ENCODE data around the gene TSPAN10. TPM values are rescaled to one million over a fixed set of nuclear protein-coding genes. Genes with fewer than 3 reads are reported as not detected.

Gene TSPAN10
- total and polyA plus RNA-seq, 9 of the 15 experiments (the other 6 are each of a cell fraction or from before 2014, with no cell fraction given), result 0.05 to 0.31 (median 0.13) TPM; not detected in 1

GRCh38 chr17:81696218-81696941, 59.4 kb downstream of the TSPAN10 start:
- ATAC-seq (no peak), DNase-seq (ENCODE audit: extremely low read depth in 1 of 4, low spot score in 3 of 4) (no peak), FAIRE-seq (no peak)
- H3K4me2 ChIP-seq (ENCODE audit: insufficient read depth, low read length), result no peak overlapping the region
- no peak overlapping the region for H2AFZ ChIP-seq (ENCODE audit: low read depth, low read length)
- H3K36me3 ChIP-seq (ENCODE audit: control insufficient read depth, insufficient read depth, low read length), result peaks cover 96% of the 10 kb centered on the region
- 98% methylated on average over 31 of the region's 40 CpGs for WGBS (ENCODE audit: insufficient coverage, low coverage, missing lambda C conversion rate)
- in situ Hi-C loops (cut with MboI) (no loop called here), intact Hi-C loops (cut with micrococcal nuclease) (no loop called here)
- H3K27ac ChIP-seq (ENCODE audit: extremely low read depth, low read depth, low read length), result no peak overlapping the region
- CTCF ChIA-PET (ENCODE audit: low intra/inter-chr PET ratio), result no interaction called here
- H3K9me1 ChIP-seq (ENCODE audit: control insufficient read depth, insufficient read depth, low read length), result no peaks in the 10 kb centered on the region
- peaks cover 12% of the 10 kb centered on the region for H3K79me2 ChIP-seq (ENCODE audit: control insufficient read depth, insufficient read depth, low read length)
- no peaks in the 10 kb centered on the region for H3K9me3 ChIP-seq (replicated peaks; ENCODE audit: control insufficient read depth, insufficient read depth, low read depth, low read length)
- TF ChIP-seq MED1 (CRISPR knock-in tag; IDR thresholded peaks at IDR 0.05; ENCODE audit: borderline replicate concordance) (no peak), HNRNPL (IDR thresholded peaks at IDR 0.05; ENCODE audit: low read depth, low read length) (peak; percentile 78; the same call in 1 of the 2 replicates), RBFOX2 (IDR thresholded peaks at IDR 0.05; ENCODE audit: low read depth, low read length) (peak; percentile 57), POLR2G (IDR thresholded peaks at IDR 0.05; ENCODE audit: low read depth, low read length) (peak; percentile 70), FOXK1 (CRISPR knock-in tag; IDR thresholded peaks at IDR 0.05; ENCODE audit: borderline replicate concordance) (no peak), AFF1 (IDR thresholded peaks at IDR 0.05; ENCODE audit: low read depth in 1 of 2, partially characterized antibody in 2 of 2) (no peak)
- POLR2A ChIA-PET, result interaction anchor here (0.7 to 2.4 kb wide), 3 partner anchors 12 to 255 kb away, joined by 3 to 24 read pairs (median 3); partner anchors contain the start of genes ARL16 and HGS
- peaks cover 8% of the 10 kb centered on the region for H4K20me1 ChIP-seq (replicated peaks; ENCODE audit: control insufficient read depth, insufficient read depth, low read length)
- no peak overlapping the region for H3K4me3 ChIP-seq
- H3K27me3 ChIP-seq (ENCODE audit: control insufficient read depth in 2 of 2, insufficient read depth in 2 of 2, low read length in 2 of 2), result no peaks in the 10 kb centered on the region
- BruUV-seq (replicated peaks), result no TSS peak
- no peak overlapping the region for H3K9ac ChIP-seq (ENCODE audit: insufficient read depth in 1 of 2, low read depth in 2 of 2, low read length in 2 of 2)
- H3K4me1 ChIP-seq (replicated peaks in 1 of 2; ENCODE audit: control insufficient read depth in 2 of 2, insufficient read depth in 2 of 2, low read length in 2 of 2), result peaks cover 6 to 52% of the 10 kb centered on the region in 2 experiments; a peak in 4 of 5 replicates
